Vagina (tissue), 2 donors: ENCODE measurements around the gene SSB. TPM values are rescaled to one million over a fixed set of nuclear protein-coding genes. Genes with fewer than 3 reads are reported as not detected.

Source experiments
- DNase-seq, 2 donors: peaks; one replicate each; pipeline ENCODE4 v3.0.0-alpha.2; 2017; ENCODE audit errors: extremely low spot score in 2 of 2
- H3K27ac ChIP-seq: fragments of 200-600 bp; sonication (generic); one replicate; pipeline ENCODE4 v1.5.1; 2019
- H3K27me3 ChIP-seq: fragments of 200-600 bp; sonication (generic); one replicate; pipeline ENCODE4 v1.5.1; 2019
- H3K36me3 ChIP-seq, 2 donors: fragments of 200-600 bp; sonication (generic); one replicate each; pipeline ENCODE4 v1.5.1; 2017 to 2019
- H3K4me1 ChIP-seq: fragments of 200-600 bp; sonication (generic); one replicate; pipeline ENCODE4 v1.5.1; 2019
- H3K4me3 ChIP-seq, 2 donors: fragments of 200-600 bp; sonication (generic); 1 replicate in 1 of 2; 2 replicates in 1 of 2; pipeline ENCODE4 v1.5.1; 2016 to 2019
- H3K9me3 ChIP-seq: fragments of 200-600 bp; sonication (generic); one replicate; pipeline ENCODE4 v1.5.1; 2019
- CTCF ChIP-seq, 3 experiments: fragments of 450-650 bp in 2 of 3; fragments of 200-600 bp in 1 of 3; sonication (generic) in 1 of 3; IDR thresholded peaks; one replicate each; pipeline ENCODE4 v1.5.1; 2017 to 2019; ENCODE audit warnings: antibody characterized with exemption in 3 of 3, mild to moderate bottlenecking in 2 of 3, moderate library complexity in 2 of 3
- POLR2A ChIP-seq, 2 donors: fragments of 450-650 bp; IDR thresholded peaks; one replicate each; pipeline ENCODE4 v1.6.1; 2017; ENCODE audit warnings: antibody characterized with exemption in 2 of 2, mild to moderate bottlenecking in 2 of 2, moderate library complexity in 2 of 2
- POLR2AphosphoS5 ChIP-seq, 2 donors: sonication (generic); formaldehyde crosslinking; IDR thresholded peaks; one replicate each; pipeline ENCODE4 v1.9.0; 2017; ENCODE audit warnings: antibody characterized with exemption in 2 of 2, mild to moderate bottlenecking in 2 of 2, low read depth in 1 of 2; ENCODE audit not compliant: insufficient read depth in 1 of 2
- intact Hi-C: fragments of 100-400 bp; cut with DNase I; formaldehyde crosslinking; loops from one replicate; pipeline ENCODE4 v1.15.1; 2023
- total RNA-seq: library from RNA; depleted of rRNA; stranded (reverse); fragments of >200 nt; gene quantifications from one replicate; pipeline ENCODE4 v1.2.3, GENCODE V29; 2016

Gene SSB
- total RNA-seq, 1 donor from 2014 or later, result 47.1 TPM

GRCh38 chr2:169781249-169782013 lies 17.2 kb upstream of the SSB start:
- Histone ChIP-seq H3K4me1 (peaks cover 2% of the 10 kb centered on the region), H3K27ac (no peak overlapping the region), H3K36me3 (no peaks in the 10 kb centered on the region), H3K9me3 (no peaks in the 10 kb centered on the region), H3K27me3 (no peaks in the 10 kb centered on the region), H3K4me3 (no peak overlapping the region)
- intact Hi-C loops, result no loop called here
- DNase-seq, result no peak
- TF ChIP-seq CTCF (IDR thresholded peaks at IDR 0.05) (no peak), POLR2AphosphoS5 (IDR thresholded peaks at IDR 0.05; ENCODE audit: insufficient read depth in 1 of 2, low read depth in 1 of 2) (no peak), POLR2A (IDR thresholded peaks at IDR 0.05) (no peak)

DNA sequence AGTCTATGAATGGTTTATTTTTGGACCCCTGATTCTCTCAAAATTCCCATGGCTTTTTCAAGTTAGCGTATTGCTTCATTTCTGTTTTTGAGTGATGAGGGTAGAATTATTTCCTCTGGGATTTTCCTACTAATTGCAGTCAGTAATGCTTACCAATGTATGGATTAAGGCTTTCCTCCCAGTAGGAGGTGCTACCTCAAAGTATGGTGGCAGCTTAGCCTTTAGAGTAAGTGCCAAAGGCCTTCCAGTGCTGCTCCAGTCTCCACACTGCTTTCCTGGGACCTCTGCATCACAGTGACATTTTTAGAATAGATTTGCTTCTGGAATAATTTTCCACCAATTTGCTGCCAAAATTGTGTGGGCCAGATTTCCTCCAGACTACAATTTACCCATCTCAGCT lies 16.2 kb upstream of the SSB start:
- Histone ChIP-seq H3K36me3 (no peaks in the 10 kb centered on the region), H3K9me3 (no peaks in the 10 kb centered on the region), H3K27ac (no peak overlapping the region), H3K4me3 (no peak overlapping the region), H3K27me3 (no peaks in the 10 kb centered on the region), H3K4me1 (no peaks in the 10 kb centered on the region)
- TF ChIP-seq POLR2AphosphoS5 (IDR thresholded peaks at IDR 0.05; ENCODE audit: insufficient read depth in 1 of 2, low read depth in 1 of 2) (no peak), CTCF (IDR thresholded peaks at IDR 0.05) (no peak), POLR2A (IDR thresholded peaks at IDR 0.05) (no peak)
- DNase-seq, result no peak
- intact Hi-C loops, result no loop called here

DNA sequence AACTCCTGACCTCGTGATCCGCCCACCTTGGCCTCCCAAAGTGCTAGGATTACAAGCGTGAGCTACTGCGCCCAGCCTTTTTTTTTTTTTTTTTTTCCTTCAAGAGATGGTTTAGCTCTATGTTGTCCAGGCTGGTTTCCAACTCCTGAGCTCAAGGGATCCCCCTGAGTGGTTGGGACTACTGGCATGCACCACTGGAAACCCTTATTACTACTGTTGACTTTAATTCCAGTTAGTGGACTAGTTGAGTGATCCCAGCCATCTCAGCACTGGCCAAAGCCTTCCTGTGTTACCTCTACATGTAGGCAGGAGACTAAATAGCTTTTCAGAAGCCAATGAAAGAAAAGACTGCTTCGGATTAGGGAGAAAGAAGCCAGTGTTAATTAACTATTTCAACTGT lies 8.1 kb upstream of the SSB start:
- no peak for DNase-seq
- Histone ChIP-seq H3K27me3 (no peaks in the 10 kb centered on the region), H3K9me3 (no peaks in the 10 kb centered on the region), H3K27ac (no peak overlapping the region), H3K36me3 (no peaks in the 10 kb centered on the region), H3K4me1 (peaks cover 4% of the 10 kb centered on the region), H3K4me3 (no peak overlapping the region)
- TF ChIP-seq CTCF (IDR thresholded peaks at IDR 0.05) (no peak), POLR2A (IDR thresholded peaks at IDR 0.05) (no peak), POLR2AphosphoS5 (IDR thresholded peaks at IDR 0.05; ENCODE audit: insufficient read depth in 1 of 2, low read depth in 1 of 2) (no peak)
- intact Hi-C loops, result no loop called here

DNA sequence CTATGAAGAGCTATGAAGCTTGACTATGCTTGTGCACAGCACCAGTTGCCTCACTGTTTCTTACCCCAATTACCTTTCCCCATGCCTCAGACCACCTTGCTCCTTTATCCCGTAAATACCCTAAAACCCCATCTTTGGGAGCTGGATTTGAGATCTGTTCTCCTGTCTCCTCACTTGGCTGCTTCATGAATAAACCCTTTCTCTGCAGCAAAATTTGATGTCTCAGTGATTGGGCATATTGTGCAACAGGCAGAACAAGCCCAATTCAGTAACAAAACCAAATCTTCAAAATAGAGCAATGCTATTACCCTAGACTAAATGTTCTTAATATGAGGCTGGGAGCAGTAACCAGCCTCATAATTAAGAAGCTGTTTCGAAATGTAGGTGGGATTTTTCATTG lies 3.5 kb upstream of the SSB start:
- Histone ChIP-seq H3K27ac (no peak overlapping the region), H3K4me1 (peaks cover 9% of the 10 kb centered on the region), H3K27me3 (no peaks in the 10 kb centered on the region), H3K9me3 (no peaks in the 10 kb centered on the region), H3K36me3 (no peaks in the 10 kb centered on the region), H3K4me3 (no peak overlapping the region)
- TF ChIP-seq POLR2A (IDR thresholded peaks at IDR 0.05) (no peak), POLR2AphosphoS5 (IDR thresholded peaks at IDR 0.05; ENCODE audit: insufficient read depth in 1 of 2, low read depth in 1 of 2) (no peak), CTCF (IDR thresholded peaks at IDR 0.05) (no peak)
- intact Hi-C loops, result no loop called here
- no peak for DNase-seq

GRCh38 chr2:169796441-169796840 lies 2.2 kb upstream of the SSB start:
- intact Hi-C loops, result no loop called here

More at GRCh38 chr2:169796441-169796840, 2.2 kb upstream of the SSB start:
- no peaks in the 10 kb centered on the region for H3K27me3 ChIP-seq
- no peak for DNase-seq
- H3K4me1 ChIP-seq, result peaks cover 19% of the 10 kb centered on the region
- H3K36me3 ChIP-seq, result no peaks in the 10 kb centered on the region
- H3K9me3 ChIP-seq, result no peaks in the 10 kb centered on the region
- H3K4me3 ChIP-seq, result no peak overlapping the region
- H3K27ac ChIP-seq, result no peak overlapping the region
- TF ChIP-seq POLR2AphosphoS5 (IDR thresholded peaks at IDR 0.05; ENCODE audit: insufficient read depth in 1 of 2, low read depth in 1 of 2) (no peak), CTCF (IDR thresholded peaks at IDR 0.05) (no peak), POLR2A (IDR thresholded peaks at IDR 0.05) (no peak)
